ENCODE data around the gene ASTN2.

The ASTN2 gene

GRCh38 chr9:116821633-116822229, 593.1 kb downstream of the ASTN2 start:
- WGBS = 95% methylated on average over 6 of the region's 6 CpGs
- no peak overlapping the region for H3K27ac ChIP-seq (ENCODE audit: low read depth, low read length)
- no peak overlapping the region for H3K4me3 ChIP-seq (ENCODE audit: low read length)

GRCh38 chr9:116819116-116819515, 595.7 kb downstream of the ASTN2 start:
- 82% methylated on average over 1 of the region's 1 CpG for WGBS
- H3K4me1 ChIP-seq (ENCODE audit: insufficient read depth, low read length) = peaks cover 15% of the 10 kb centered on the region; the same call in 1 of the 2 replicates
- no peak overlapping the region for H3K27ac ChIP-seq (ENCODE audit: low read depth, low read length)
- no peaks in the 10 kb centered on the region for H3K27me3 ChIP-seq (ENCODE audit: insufficient read depth, low read length)
- H3K4me3 ChIP-seq (ENCODE audit: low read length) = no peak overlapping the region
- H3K36me3 ChIP-seq (ENCODE audit: insufficient read depth, low read length) = no peaks in the 10 kb centered on the region
- no peak overlapping the region for H3K9ac ChIP-seq (ENCODE audit: low read depth, low read length)
- H3K9me3 ChIP-seq (ENCODE audit: insufficient read depth, low read depth, low read length) = no peaks in the 10 kb centered on the region

More at GRCh38 chr9:116821633-116822229, 593.1 kb downstream of the ASTN2 start:
- H3K9ac ChIP-seq (ENCODE audit: low read depth, low read length) = no peak overlapping the region
- H3K9me3 ChIP-seq (ENCODE audit: insufficient read depth, low read depth, low read length) = no peaks in the 10 kb centered on the region
- H3K27me3 ChIP-seq (ENCODE audit: insufficient read depth, low read length) = no peaks in the 10 kb centered on the region
- H3K36me3 ChIP-seq (ENCODE audit: insufficient read depth, low read length) = no peaks in the 10 kb centered on the region
- peaks cover 15% of the 10 kb centered on the region; the same call in 1 of the 2 replicates for H3K4me1 ChIP-seq (ENCODE audit: insufficient read depth, low read length)

GRCh38 chr9:116817762-116818161, 597.1 kb downstream of the ASTN2 start:
- H3K4me1 ChIP-seq (ENCODE audit: insufficient read depth, low read length) = peaks cover 15% of the 10 kb centered on the region; the same call in 1 of the 2 replicates
- no peaks in the 10 kb centered on the region for H3K9me3 ChIP-seq (ENCODE audit: insufficient read depth, low read depth, low read length)
- H3K9ac ChIP-seq (ENCODE audit: low read depth, low read length) = no peak overlapping the region
- 87% methylated on average over 1 of the region's 1 CpG for WGBS
- no peak overlapping the region for H3K4me3 ChIP-seq (ENCODE audit: low read length)
- H3K27me3 ChIP-seq (ENCODE audit: insufficient read depth, low read length) = no peaks in the 10 kb centered on the region
- no peak overlapping the region for H3K27ac ChIP-seq (ENCODE audit: low read depth, low read length)
- no peaks in the 10 kb centered on the region for H3K36me3 ChIP-seq (ENCODE audit: insufficient read depth, low read length)

- WGBS = 92% methylated on average over 2 of the region's 2 CpGs
- no peaks in the 10 kb centered on the region for H3K27me3 ChIP-seq (ENCODE audit: insufficient read depth, low read length)
- H3K4me3 ChIP-seq (ENCODE audit: low read length) = no peak overlapping the region
- H3K27ac ChIP-seq (ENCODE audit: low read depth, low read length) = no peak overlapping the region
- no peaks in the 10 kb centered on the region for H3K9me3 ChIP-seq (ENCODE audit: insufficient read depth, low read depth, low read length)
- H3K36me3 ChIP-seq (ENCODE audit: insufficient read depth, low read length) = no peaks in the 10 kb centered on the region
- H3K4me1 ChIP-seq (ENCODE audit: insufficient read depth, low read length) = peaks cover 15% of the 10 kb centered on the region; the same call in 1 of the 2 replicates
- no peak overlapping the region for H3K9ac ChIP-seq (ENCODE audit: low read depth, low read length)
Observed at GRCh38 chr9:116816484-116816883, 598.4 kb downstream of the ASTN2 start.

- WGBS = 100% methylated on average over 1 of the region's 1 CpG
- Histone ChIP-seq H3K27ac (ENCODE audit: low read depth, low read length) (no peak overlapping the region), H3K27me3 (ENCODE audit: insufficient read depth, low read length) (no peaks in the 10 kb centered on the region), H3K9ac (ENCODE audit: low read depth, low read length) (no peak overlapping the region), H3K4me1 (ENCODE audit: insufficient read depth, low read length) (peaks cover 15% of the 10 kb centered on the region; the same call in 1 of the 2 replicates), H3K36me3 (ENCODE audit: insufficient read depth, low read length) (no peaks in the 10 kb centered on the region), H3K4me3 (ENCODE audit: low read length) (no peak overlapping the region), H3K9me3 (ENCODE audit: insufficient read depth, low read depth, low read length) (no peaks in the 10 kb centered on the region)
Observed at GRCh38 chr9:116815835-116816234, 599.0 kb downstream of the ASTN2 start.

GRCh38 chr9:116813031-116813300, 601.9 kb downstream of the ASTN2 start:
- Histone ChIP-seq H3K4me1 (ENCODE audit: insufficient read depth, low read length) (peaks cover 8% of the 10 kb centered on the region; the same call in 1 of the 2 replicates), H3K36me3 (ENCODE audit: insufficient read depth, low read length) (no peaks in the 10 kb centered on the region), H3K4me3 (ENCODE audit: low read length) (no peak overlapping the region), H3K27ac (ENCODE audit: low read depth, low read length) (no peak overlapping the region), H3K9me3 (ENCODE audit: insufficient read depth, low read depth, low read length) (no peaks in the 10 kb centered on the region), H3K9ac (ENCODE audit: low read depth, low read length) (no peak overlapping the region), H3K27me3 (ENCODE audit: insufficient read depth, low read length) (no peaks in the 10 kb centered on the region)
- WGBS = 88% methylated on average over 1 of the region's 1 CpG

- Histone ChIP-seq H3K36me3 (ENCODE audit: insufficient read depth, low read length) (no peaks in the 10 kb centered on the region), H3K9me3 (ENCODE audit: insufficient read depth, low read depth, low read length) (no peaks in the 10 kb centered on the region), H3K4me3 (ENCODE audit: low read length) (no peak overlapping the region), H3K4me1 (ENCODE audit: insufficient read depth, low read length) (0 out of 2 replicates have a peak, but pooled peaks cover 3% of the 10 kb centered on the region), H3K9ac (ENCODE audit: low read depth, low read length) (no peak overlapping the region), H3K27ac (ENCODE audit: low read depth, low read length) (no peak overlapping the region), H3K27me3 (ENCODE audit: insufficient read depth, low read length) (no peaks in the 10 kb centered on the region)
- WGBS = 84% methylated on average over 7 of the region's 7 CpGs
Observed at GRCh38 chr9:116812231-116813030, 602.4 kb downstream of the ASTN2 start.

GRCh38 chr9:116809656-116810055, 605.2 kb downstream of the ASTN2 start:
- WGBS = 90% methylated on average over 5 of the region's 5 CpGs
- no peaks in the 10 kb centered on the region for H3K27me3 ChIP-seq (ENCODE audit: insufficient read depth, low read length)
- no peaks in the 10 kb centered on the region for H3K9me3 ChIP-seq (ENCODE audit: insufficient read depth, low read depth, low read length)
- H3K4me3 ChIP-seq (ENCODE audit: low read length) = no peak overlapping the region
- no peak overlapping the region for H3K9ac ChIP-seq (ENCODE audit: low read depth, low read length)
- no peak overlapping the region for H3K27ac ChIP-seq (ENCODE audit: low read depth, low read length)
- no peaks in the 10 kb centered on the region for H3K36me3 ChIP-seq (ENCODE audit: insufficient read depth, low read length)
- H3K4me1 ChIP-seq (ENCODE audit: insufficient read depth, low read length) = no peaks in the 10 kb centered on the region

- 13% methylated on average over 1 of the region's 1 CpG for WGBS
- H3K9ac ChIP-seq (ENCODE audit: low read depth, low read length) = no peak overlapping the region
Observed at GRCh38 chr9:116806075-116806474, 608.8 kb downstream of the ASTN2 start.

GRCh38 chr9:116800885-116801284, 614.0 kb downstream of the ASTN2 start:
- no peak overlapping the region for H3K9ac ChIP-seq (ENCODE audit: low read depth, low read length)
- H3K27ac ChIP-seq (ENCODE audit: low read depth, low read length) = 0 out of 2 replicates have a peak overlapping the region, but pooled peaks have one; percentile 18
- H3K4me1 ChIP-seq (ENCODE audit: insufficient read depth, low read length) = peaks cover 22% of the 10 kb centered on the region; the same call in 1 of the 2 replicates
- H3K27me3 ChIP-seq (ENCODE audit: insufficient read depth, low read length) = no peaks in the 10 kb centered on the region
- H3K36me3 ChIP-seq (ENCODE audit: insufficient read depth, low read length) = no peaks in the 10 kb centered on the region
- no peak overlapping the region for H3K4me3 ChIP-seq (ENCODE audit: low read length)
- 44% methylated on average over 1 of the region's 1 CpG for WGBS
- no peaks in the 10 kb centered on the region for H3K9me3 ChIP-seq (ENCODE audit: insufficient read depth, low read depth, low read length)

More at GRCh38 chr9:116806075-116806474, 608.8 kb downstream of the ASTN2 start:
- no peaks in the 10 kb centered on the region for H3K9me3 ChIP-seq (ENCODE audit: insufficient read depth, low read depth, low read length)
- no peaks in the 10 kb centered on the region for H3K27me3 ChIP-seq (ENCODE audit: insufficient read depth, low read length)
- no peak overlapping the region for H3K4me3 ChIP-seq (ENCODE audit: low read length)
- H3K36me3 ChIP-seq (ENCODE audit: insufficient read depth, low read length) = no peaks in the 10 kb centered on the region
- no peak overlapping the region for H3K27ac ChIP-seq (ENCODE audit: low read depth, low read length)
- peaks cover 2% of the 10 kb centered on the region; the same call in 1 of the 2 replicates for H3K4me1 ChIP-seq (ENCODE audit: insufficient read depth, low read length)

GRCh38 chr9:116800074-116800473, 614.8 kb downstream of the ASTN2 start:
- H3K36me3 ChIP-seq (ENCODE audit: insufficient read depth, low read length) = no peaks in the 10 kb centered on the region
- H3K4me3 ChIP-seq (ENCODE audit: low read length) = no peak overlapping the region
- peaks cover 24% of the 10 kb centered on the region; the same call in 1 of the 2 replicates for H3K4me1 ChIP-seq (ENCODE audit: insufficient read depth, low read length)
- 72% methylated on average over 4 of the region's 4 CpGs for WGBS
- no peaks in the 10 kb centered on the region for H3K27me3 ChIP-seq (ENCODE audit: insufficient read depth, low read length)
- H3K27ac ChIP-seq (ENCODE audit: low read depth, low read length) = no peak overlapping the region
- no peak overlapping the region for H3K9ac ChIP-seq (ENCODE audit: low read depth, low read length)
- H3K9me3 ChIP-seq (ENCODE audit: insufficient read depth, low read depth, low read length) = no peaks in the 10 kb centered on the region

Measured in HUES64 (cell line).